Limb (tissue), 2 donors: ENCODE measurements around the gene ZFYVE9.
"Not testable (repeated sequence)": the region's sequence is repeated elsewhere in the genome, so short reads cannot be mapped to it uniquely, and the experiment has no call there.

ENCODE experiments used
- DNase-seq, 2 donors: peaks; one replicate each; pipeline ENCODE4 v3.0.0-alpha.2; 2016; ENCODE audit errors: extremely low spot score in 2 of 2

The ZFYVE9 gene

GRCh38 chr1:52141513-52142219 lies at the start of gene ZFYVE9:
Gene ZFYVE9, plus strand, starts transcription at chr1:52142089. Its CDS starts 91,118 bp downstream, at chr1:52233207.
- DNase-seq, result peak; percentile 83 to 89

- DNase-seq, result not testable (repeated sequence)
Observed at GRCh38 chr1:52094300-52094699, 47.6 kb upstream of the ZFYVE9 start.

GRCh38 chr1:52096216-52096615 lies 45.7 kb upstream of the ZFYVE9 start:
- no peak for DNase-seq

- DNase-seq, result no peak
Observed at GRCh38 chr1:52098139-52098871, 43.6 kb upstream of the ZFYVE9 start.

- no peak for DNase-seq
Observed at GRCh38 chr1:52102336-52103013, 39.4 kb upstream of the ZFYVE9 start.

- no peak for DNase-seq
Observed at GRCh38 chr1:52111492-52111891, 30.4 kb upstream of the ZFYVE9 start.

- DNase-seq, result no peak
Observed at GRCh38 chr1:52112489-52112888, 29.4 kb upstream of the ZFYVE9 start.

GRCh38 chr1:52119301-52120079 lies 22.4 kb upstream of the ZFYVE9 start:
- no peak for DNase-seq

- DNase-seq, result no peak
Observed at GRCh38 chr1:52122384-52122783, 19.5 kb upstream of the ZFYVE9 start.

GRCh38 chr1:52123622-52124021 lies 18.3 kb upstream of the ZFYVE9 start:
- no peak for DNase-seq

GRCh38 chr1:52125736-52126359 lies 16.0 kb upstream of the ZFYVE9 start:
- DNase-seq, result no peak

GRCh38 chr1:52127181-52128180 lies 14.4 kb upstream of the ZFYVE9 start:
- DNase-seq, result peak; percentile 36 to 62

- DNase-seq, result no peak
Observed at GRCh38 chr1:52139817-52140540, 1.9 kb upstream of the ZFYVE9 start.

GRCh38 chr1:52140633-52141512 lies 1.0 kb upstream of the ZFYVE9 start:
- no peak for DNase-seq

GRCh38 chr1:52142220-52143183 lies 613 bp downstream of the ZFYVE9 start:
- DNase-seq, result peak; percentile 28 to 78

GRCh38 chr1:52145137-52145536 lies 3.2 kb downstream of the ZFYVE9 start:
- no peak for DNase-seq

GRCh38 chr1:52150445-52150844 lies 8.6 kb downstream of the ZFYVE9 start:
- DNase-seq, result not testable (repeated sequence)
